NCI-H774 (cell line): Measurements from ENCODE around the gene GPD1L.

ENCODE experiments used
- DNase-seq: peaks from one replicate; lab custom pipeline; 2025; lab: John Stamatoyannopoulos, UW

Gene GPD1L

DNA sequence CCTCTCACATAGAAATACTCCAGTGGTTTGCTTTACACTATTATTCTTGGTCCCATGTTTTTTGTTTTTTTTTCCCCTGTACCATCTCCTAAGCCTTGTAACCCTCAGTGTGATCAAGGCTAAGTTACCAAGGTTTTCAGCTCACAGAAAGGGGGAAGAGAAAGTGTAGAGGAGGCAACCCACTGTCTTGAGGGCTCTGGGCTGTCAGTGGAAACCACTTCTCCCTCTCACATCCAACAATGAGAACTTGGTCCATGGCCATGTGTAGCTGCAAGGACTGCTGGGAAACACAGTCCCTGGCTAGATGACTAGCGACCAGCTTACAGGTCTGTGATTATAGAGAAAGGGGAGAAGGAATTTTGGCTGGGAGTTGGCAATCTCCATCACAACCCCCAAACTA lies 30.3 kb downstream of the GPD1L start:
- no peak for DNase-seq

DNA sequence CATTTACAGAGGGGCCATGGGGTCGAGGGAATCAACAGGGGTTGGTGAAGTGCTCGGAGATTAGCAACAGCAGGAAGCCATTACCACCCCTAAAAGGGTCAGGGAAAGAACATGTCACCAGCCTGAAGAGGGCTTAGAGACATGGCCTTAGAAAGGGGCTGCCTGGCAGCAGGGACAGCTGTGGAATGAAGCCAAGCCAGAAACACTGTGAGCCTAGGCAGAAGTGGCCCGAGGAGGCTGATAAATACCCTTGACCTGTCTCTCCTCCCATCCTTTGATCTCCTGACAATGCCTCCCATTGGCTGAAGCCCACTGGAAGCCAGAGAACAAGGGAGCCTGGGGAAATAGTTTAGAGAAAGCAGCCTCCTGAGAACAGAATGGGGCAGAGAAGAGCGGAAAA lies 31.4 kb downstream of the GPD1L start:
- no peak for DNase-seq

- DNase-seq = no peak
Observed at GRCh38 chr3:32138545-32139104, 32.2 kb downstream of the GPD1L start.

GRCh38 chr3:32140943-32141342 lies 34.5 kb downstream of the GPD1L start:
- DNase-seq = no peak

- DNase-seq = peak; percentile 23
Observed at GRCh38 chr3:32143849-32144757, 37.7 kb downstream of the GPD1L start.

GRCh38 chr3:32146746-32147211 lies 40.4 kb downstream of the GPD1L start:
- DNase-seq = no peak

DNA sequence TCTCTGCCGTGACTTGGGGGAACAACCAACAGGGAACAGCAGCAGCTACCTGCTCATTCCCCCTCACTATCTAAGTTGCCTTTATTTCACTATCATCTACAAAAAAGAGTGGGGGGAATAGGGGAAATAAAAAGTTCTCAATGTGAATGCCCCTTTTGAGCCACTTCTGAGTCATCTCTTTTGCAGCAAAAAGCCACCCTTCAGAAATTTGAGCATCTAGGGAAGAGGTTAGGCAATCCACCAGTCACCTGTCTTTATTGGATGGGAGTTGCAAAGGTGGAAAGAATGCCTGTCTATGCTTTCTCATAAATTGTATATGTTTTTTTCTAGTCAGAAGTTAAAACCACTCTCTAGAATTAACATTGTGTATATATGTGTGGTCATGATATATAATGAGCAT lies 41.1 kb downstream of the GPD1L start:
- DNase-seq = no peak

DNA sequence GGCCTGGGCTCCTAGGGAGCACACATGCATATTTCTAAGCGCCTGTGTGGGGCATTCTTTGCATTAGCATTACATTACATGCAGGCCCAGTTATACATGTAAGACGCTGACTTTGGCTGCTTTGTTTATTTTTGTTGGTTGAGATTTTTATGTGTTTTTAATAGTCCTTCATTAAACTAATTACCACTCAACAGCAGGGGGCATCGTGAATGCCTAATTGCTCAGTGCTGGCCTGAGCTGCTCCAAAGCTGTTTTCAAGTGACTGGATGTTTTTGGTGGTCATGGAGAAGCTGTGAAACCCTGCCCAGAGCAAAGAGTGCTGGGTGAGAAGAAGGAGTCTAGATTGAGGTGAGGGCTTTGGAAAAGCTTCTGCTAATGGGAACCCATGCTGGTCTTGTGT lies 41.5 kb downstream of the GPD1L start:
- DNase-seq = no peak

DNA sequence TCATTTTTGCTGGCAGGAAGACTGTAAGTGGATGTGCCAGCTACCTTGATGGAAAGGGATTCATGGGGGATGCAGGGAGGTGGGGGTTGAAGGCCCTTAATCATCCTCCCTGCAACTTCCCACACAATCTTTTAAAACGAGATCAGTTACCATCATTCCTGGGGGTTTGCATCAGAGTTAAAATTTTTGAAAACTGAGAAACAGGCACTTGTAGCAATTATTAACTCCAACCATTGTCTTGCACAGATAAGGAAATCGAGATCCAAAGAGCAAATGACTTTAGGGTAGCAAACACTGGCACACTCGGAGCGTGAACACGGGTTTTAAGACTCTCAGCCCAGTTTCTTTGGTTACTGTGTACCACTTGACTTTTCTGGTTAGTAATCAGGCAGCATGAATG lies 41.9 kb downstream of the GPD1L start:
- DNase-seq = no peak

DNA sequence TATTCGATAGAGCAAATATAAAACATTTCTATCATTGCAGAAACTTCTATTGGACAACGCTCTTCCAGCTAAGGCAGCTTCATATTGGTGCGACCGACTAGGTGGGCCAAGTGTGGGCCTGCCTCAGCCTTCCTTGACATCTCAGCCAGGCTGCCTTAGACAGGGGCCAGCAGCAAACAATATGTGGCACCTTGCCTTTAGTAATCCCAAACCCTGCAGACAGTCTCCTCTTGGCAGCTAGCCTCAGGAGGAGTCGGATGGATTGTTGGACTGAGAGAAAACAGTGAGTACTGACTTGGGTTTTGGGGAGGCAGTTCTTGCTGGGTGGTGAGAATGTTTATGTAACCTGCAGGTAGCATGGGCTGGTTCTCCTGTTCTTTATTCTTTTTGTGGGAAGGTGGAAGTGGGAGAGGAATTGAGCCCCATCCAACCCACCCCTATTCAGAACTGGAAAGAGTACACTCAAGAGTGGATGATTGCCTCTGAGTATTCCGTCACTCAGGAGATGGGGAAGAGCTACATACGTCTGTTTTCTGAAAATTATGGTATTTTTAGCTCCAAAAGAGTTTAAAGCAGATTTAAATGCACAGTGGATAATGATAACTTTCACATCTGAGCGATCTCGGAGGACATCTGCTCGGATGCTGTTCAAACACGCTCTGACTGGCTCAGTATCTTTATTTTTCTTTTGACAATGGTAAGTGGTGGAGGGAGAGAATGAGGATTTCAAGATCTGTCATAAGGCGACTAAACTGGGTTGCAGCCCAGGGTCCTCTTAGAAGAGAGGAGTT lies 47.2 kb downstream of the GPD1L start:
- DNase-seq = no peak

- no peak for DNase-seq
Observed at GRCh38 chr3:32154205-32154579, 47.8 kb downstream of the GPD1L start.

GRCh38 chr3:32155117-32155516 lies 48.7 kb downstream of the GPD1L start:
- DNase-seq = no peak

DNA sequence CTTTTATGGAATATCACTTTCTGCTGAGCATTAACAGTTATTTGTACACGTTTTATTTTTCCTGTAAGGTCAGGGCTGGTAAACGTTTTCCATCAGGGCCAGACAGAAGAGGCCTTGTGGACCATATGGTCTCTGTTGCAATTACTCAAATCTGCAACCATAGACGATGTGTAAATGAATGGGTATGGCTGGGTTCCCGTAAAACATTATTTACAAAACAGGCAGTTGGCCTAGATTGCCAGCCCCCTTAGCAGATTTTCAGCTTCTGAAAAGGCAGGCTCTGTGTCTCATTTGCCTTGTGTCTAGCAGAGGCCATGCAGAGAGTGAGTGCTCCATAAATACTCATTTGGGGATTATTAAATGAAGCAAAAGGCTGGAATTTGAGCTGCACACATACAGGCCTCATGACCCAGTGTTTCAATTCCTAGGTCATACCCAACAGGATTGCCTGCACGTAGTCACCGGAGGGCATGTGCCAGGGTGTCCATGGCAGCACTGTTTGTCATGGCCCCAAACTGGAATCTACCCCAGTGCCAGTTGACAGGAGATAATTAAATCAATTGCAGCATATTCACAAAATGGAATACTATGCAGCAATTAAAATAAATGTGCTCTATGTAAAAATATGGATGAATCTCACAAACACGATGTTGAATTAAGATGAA lies 51.3 kb downstream of the GPD1L start:
- DNase-seq = no peak

- DNase-seq = no peak
Observed at GRCh38 chr3:32160706-32161214, 54.3 kb downstream of the GPD1L start.

DNA sequence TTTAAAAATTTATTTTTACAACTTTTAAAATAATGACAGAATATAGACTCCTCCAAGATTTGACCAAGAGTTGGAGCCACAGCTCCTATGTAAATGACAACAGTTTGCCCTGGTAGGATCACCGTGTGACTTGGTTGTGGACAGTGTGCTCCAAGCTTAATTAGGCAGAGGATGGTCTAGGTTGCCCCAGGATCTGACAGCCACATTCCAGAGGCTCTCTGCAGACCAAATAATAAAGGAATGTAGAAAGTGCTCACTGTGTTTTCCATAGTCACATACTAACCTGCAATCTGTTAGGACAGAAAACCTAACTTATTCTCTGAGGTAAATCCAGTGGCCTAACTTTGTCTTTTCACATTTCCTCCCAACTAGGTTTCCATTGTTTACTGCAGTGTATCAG lies 59.0 kb downstream of the GPD1L start:
- no peak for DNase-seq

GRCh38 chr3:32166654-32167053 lies 60.2 kb downstream of the GPD1L start:
- DNase-seq = no peak

- no peak for DNase-seq
Observed at GRCh38 chr3:32172420-32172819, 66.0 kb downstream of the GPD1L start.

DNA sequence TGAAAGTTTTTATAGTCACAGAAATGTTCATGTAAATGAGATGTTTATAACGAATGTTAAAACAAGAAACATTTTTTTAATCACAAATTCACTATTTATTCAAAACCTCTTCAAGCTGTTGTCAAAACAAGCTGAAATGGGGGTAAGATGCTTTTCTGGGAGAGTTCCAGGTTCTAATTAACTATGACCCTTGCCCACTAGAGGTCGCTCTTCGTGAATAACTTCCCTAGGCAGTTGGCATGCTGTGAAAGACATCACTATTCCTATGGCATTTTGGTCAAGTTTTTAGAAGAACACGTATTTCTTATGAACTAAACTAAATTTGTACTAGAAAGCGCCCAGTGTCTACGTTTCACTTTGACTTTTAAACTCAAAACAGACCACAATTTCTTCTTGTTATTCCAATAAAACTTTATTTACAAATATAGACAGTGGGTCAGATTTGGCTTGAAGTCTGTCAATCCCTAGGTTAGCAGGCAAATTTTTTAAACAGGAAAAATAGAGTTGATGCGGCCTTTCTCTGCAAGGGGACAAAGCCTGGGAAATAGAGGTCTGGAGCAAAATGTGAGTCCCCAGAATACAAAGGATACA lies 69.3 kb downstream of the GPD1L start:
- DNase-seq = peak; percentile 4

GRCh38 chr3:32176989-32177701 lies 70.7 kb downstream of the GPD1L start:
- DNase-seq = no peak

DNA sequence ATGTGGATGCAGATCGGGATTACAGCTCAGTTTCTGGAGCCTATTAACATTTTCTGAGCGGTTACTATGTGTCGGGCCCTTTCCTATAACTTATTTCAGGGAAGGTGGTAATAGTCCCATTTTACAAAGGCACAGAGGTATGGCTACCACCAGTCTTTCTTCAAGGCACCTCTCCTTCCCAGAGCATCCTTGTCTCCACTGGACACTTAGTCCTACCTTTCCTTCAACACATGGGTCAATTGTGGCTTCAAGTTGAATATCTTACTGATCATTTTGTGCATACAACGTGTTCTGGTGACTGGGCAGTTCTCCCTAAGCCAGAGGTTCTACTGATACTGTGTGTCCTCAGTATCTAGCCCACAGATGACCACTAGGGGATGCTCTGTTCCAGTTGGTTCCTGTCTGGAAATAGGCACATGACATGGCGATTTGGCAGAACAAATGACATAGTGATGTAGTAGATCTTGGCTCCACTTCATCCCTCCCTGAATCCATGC lies 71.3 kb downstream of the GPD1L start:
- peak; percentile 36 for DNase-seq
